ENCODE measurements around the gene ABCC1.
A peak's percentile ranks its signal among the peaks of the same experiment; 100 is the strongest.

The ABCC1 gene

GRCh38 chr16:16116841-16117240 lies 167.4 kb downstream of the ABCC1 start:
- no peak for ATAC-seq

- no peak for ATAC-seq
Observed at GRCh38 chr16:16118337-16118736, 168.9 kb downstream of the ABCC1 start.

- no peak for ATAC-seq
Observed at GRCh38 chr16:16120044-16120381, 170.6 kb downstream of the ABCC1 start.

- ATAC-seq = no peak
Observed at GRCh38 chr16:16120382-16121184, 171.2 kb downstream of the ABCC1 start.

GRCh38 chr16:16121185-16121727 lies 171.8 kb downstream of the ABCC1 start:
- ATAC-seq = no peak

GRCh38 chr16:16122264-16122663 lies 172.8 kb downstream of the ABCC1 start:
- ATAC-seq = no peak

- no peak for ATAC-seq
Observed at GRCh38 chr16:16124438-16124837, 175.0 kb downstream of the ABCC1 start.

GRCh38 chr16:16124974-16125373 lies 175.6 kb downstream of the ABCC1 start:
- ATAC-seq = no peak

- no peak for ATAC-seq
Observed at GRCh38 chr16:16126896-16127295, 177.5 kb downstream of the ABCC1 start.

- ATAC-seq = peak; percentile 65 to 78
Observed at GRCh38 chr16:16127469-16128116, 178.2 kb downstream of the ABCC1 start.

GRCh38 chr16:16131204-16131603 lies 181.8 kb downstream of the ABCC1 start:
- no peak for ATAC-seq

- no peak for ATAC-seq
Observed at GRCh38 chr16:16131659-16132058, 182.2 kb downstream of the ABCC1 start.

GRCh38 chr16:16133943-16134604 lies 184.7 kb downstream of the ABCC1 start:
- no peak for ATAC-seq

- ATAC-seq = no peak
Observed at GRCh38 chr16:16136588-16136987, 187.2 kb downstream of the ABCC1 start.

GRCh38 chr16:16137110-16137509 lies 187.7 kb downstream of the ABCC1 start:
- ATAC-seq = no peak

- ATAC-seq = no peak
Observed at GRCh38 chr16:16138034-16138635, 188.7 kb downstream of the ABCC1 start.

GRCh38 chr16:16139061-16139460 lies 189.6 kb downstream of the ABCC1 start:
- no peak for ATAC-seq

GRCh38 chr16:16139806-16140205 lies 190.4 kb downstream of the ABCC1 start:
- ATAC-seq = no peak

GRCh38 chr16:16140537-16140936 lies 191.1 kb downstream of the ABCC1 start:
- no peak for ATAC-seq

GRCh38 chr16:16141141-16141540 lies 191.7 kb downstream of the ABCC1 start:
- no peak for ATAC-seq

- ATAC-seq = no peak
Observed at GRCh38 chr16:16141784-16142396, 192.5 kb downstream of the ABCC1 start.

- no peak for ATAC-seq
Observed at GRCh38 chr16:16143038-16143763, 193.8 kb downstream of the ABCC1 start.
